Stimulated activated CD8-positive, alpha-beta memory T cell treated with anti-CD3 and anti-CD28 coated beads, Interleukin-7, amount 100 ng/mL, for 48 hours (primary cell): Measurements from ENCODE around the gene FAM124A.

Source experiments
- DNase-seq, 2 donors: peaks; one replicate each; pipeline ENCODE4 v3.0.0-alpha.2; 2020; ENCODE audit warnings: low read depth in 1 of 2; ENCODE audit errors: extremely low read depth in 1 of 2

Gene FAM124A

GRCh38 chr13:51222037-51222685 lies at the start of gene FAM124A:
TSS of gene FAM124A (plus strand) at chr13:51222398. CDS start at chr13:51222502, 104 bp downstream.
- peak in 1 of 2 donors; percentile 21 for DNase-seq

DNA sequence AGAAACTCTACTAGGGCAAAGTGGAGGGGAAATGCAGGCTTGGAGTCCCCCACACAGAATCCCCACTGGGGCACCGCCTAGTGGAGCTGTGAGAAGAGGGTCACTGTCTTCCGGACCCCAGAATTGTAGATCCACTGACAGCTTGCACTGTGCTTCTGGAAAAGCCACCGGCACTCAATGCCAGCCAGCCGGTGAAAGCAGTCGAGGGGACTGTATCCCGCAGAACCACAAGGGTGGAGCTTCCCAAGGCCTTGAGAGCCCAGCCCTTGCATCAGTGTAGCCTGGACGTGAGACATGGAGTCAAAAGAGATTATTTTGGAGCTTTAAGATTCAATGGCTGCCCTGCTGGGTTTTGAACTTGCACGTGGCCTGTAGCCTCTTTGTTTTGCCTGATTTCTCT lies 47.2 kb upstream of the FAM124A start:
- DNase-seq: no peak

GRCh38 chr13:51175639-51176038 lies 46.6 kb upstream of the FAM124A start:
- DNase-seq: no peak

- no peak for DNase-seq
These were observed 45.0 kb upstream of the FAM124A start for GRCh38 chr13:51177188-51177587.

DNA sequence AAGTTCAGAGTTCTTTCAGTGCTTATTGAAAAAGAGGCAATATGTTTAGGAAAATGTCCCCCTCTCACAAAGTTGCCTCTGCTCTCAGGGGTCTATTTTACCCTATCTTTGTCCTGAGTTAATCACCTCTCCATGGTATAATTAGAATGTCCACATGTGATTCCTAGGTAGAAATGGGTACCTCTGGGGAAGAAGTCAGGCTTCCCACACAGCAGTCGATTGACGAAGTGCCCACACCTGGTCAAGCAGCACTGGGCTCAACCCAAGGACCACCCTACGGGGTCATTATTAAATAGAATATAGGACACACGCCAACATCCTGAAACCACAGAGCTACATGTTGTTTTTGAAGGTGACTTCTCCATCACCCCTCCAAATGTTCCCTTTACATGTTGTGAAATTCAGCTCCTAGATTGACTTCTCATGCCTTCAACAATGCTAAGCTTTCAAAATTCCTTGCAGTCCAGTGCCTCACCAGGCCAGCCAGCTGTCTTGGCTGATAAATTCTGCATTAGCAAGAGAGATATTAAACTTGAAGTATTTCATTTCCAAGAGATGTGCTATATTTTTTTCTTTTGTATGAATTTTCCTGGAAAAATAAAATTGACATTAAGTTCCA lies 43.6 kb upstream of the FAM124A start:
- DNase-seq: no peak

DNA sequence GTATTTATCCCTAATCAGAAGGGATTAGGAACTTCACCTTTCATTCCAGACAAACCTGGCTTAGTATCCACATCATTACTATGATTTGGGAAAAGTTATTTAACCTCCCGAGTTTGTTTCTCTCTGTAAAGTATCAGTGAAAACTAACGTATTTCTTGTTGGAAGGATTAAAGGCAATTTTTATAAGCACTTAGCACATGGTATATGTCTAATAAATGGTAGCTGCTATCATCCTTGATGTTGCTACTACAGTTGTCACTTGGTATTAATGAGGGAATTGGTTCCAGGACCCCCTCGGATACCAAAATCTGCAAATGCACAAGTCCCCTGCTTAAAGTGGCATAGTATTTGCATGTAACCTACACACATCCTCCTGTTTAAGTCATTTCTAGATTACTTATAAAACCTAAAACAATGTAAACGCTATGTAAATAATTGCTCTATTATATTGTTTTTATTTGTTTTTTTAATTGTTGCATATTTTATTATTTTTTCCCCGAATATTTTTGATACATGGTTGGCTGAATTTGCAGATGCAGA lies 42.7 kb upstream of the FAM124A start:
- DNase-seq: no peak

DNA sequence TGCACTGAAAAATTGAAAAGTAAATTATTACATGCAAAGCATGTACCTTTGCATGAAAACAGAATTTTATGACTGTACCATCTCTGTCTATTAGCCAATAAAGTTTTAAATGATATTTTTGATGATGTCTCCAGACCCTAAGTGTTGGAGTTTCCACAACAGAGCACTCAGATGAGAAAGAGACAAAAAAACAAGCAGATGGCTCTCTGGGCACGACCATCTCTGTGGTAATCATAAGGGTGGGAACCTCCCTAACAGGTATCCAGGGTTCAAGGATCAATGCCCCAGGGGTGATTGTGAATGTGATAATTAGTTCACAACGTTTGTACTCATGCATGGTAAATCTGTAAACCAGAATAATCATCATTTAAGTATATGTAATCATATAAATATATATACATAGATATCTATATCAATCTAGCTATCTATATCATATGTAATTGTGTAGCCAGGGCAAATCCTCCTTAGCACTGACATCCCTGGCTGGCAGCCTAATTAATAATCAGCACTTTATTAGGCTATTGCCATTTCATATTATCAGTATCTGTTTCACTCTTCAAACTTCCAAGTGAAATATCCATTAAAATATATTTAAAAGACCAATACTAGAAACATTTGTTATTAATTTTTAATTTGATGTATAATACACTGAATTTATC lies 41.2 kb upstream of the FAM124A start:
- DNase-seq: no peak

- no peak for DNase-seq
These were observed 40.3 kb upstream of the FAM124A start for GRCh38 chr13:51181786-51182383.

DNA sequence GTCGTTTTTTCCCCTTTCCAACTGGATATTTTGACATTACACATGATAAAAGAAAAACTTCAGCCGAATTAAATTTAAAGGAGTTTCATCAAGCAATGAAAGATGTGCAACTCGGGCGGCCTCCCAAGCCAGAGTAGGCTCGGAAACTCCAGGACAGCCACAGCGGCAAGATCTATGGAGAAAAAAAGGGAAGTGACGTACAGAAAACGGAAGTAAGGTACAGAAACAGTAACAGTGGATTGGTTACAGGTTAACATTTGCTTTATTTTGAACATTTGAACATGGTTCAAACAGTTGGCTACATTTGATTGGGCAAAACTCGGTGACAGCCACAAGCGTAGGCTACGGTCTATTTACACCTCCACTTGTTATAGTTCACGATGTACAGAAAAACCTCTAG lies 30.5 kb upstream of the FAM124A start:
- no peak for DNase-seq

DNA sequence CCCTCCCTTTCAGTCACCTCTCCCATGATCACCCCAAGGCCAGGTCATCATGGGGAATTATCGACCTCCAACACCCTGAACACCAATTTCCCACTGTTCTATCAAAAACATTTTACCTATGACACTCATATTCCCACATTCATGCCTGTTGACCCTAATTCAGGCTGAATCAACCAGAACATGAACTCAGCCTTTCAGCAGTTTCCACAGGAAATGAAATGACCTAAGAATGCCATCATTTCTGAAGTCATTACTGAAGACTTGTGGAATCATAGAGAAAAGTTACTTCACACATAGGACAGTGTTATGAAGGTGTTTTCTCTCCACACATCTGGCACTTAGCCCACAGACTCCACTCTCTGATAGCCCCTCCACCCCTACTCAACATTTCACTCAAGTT lies 29.9 kb upstream of the FAM124A start:
- no peak for DNase-seq

GRCh38 chr13:51193387-51193786 lies 28.8 kb upstream of the FAM124A start:
- DNase-seq: no peak

- DNase-seq: no peak
These were observed 27.3 kb upstream of the FAM124A start for GRCh38 chr13:51194942-51195341.

DNA sequence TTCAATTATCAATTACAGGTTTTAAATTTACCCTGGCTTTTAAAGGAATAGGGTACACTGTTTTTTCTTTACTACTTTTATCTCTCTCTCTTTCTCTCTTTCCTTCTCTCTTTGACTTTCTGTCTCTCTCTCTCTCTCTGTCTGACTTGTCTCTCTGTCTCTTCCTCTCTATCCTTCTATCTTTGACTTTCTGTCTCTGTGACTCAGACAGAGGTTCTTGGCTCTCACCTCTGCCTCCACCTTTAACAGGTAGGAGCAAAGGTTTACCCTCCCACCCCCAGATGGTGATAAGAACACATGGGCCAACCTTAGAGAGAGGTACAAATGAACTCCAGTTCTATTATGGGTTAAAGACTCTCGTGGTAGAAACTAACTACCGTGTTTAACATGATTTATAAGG lies 20.3 kb upstream of the FAM124A start:
- DNase-seq: no peak

DNA sequence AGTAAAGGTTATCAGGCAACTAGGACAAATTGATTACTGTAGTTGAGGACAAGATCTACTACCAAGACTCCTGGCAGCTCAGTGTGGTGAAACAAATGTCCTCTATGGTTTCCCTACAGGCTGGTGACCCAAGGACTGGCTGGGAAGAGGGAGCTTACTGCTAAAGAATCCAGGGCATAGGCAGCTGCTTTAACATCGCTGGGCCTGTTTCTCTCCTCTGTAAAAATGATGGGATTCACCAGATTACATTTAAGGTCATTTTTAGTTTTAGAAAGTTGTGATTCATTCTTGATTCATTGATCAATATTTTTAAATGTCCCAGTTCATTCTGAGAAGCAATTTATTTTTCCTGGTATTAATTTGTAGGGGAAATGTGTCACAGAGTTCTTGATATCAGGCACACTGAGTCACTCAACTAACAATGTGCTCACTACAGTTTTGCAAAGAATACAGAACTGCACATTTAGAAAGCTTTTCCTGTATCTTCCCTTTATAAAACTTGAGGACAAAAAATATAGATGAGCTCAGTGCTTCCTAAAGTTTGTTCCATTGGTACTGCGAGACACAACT lies 19.6 kb upstream of the FAM124A start:
- DNase-seq: no peak

DNA sequence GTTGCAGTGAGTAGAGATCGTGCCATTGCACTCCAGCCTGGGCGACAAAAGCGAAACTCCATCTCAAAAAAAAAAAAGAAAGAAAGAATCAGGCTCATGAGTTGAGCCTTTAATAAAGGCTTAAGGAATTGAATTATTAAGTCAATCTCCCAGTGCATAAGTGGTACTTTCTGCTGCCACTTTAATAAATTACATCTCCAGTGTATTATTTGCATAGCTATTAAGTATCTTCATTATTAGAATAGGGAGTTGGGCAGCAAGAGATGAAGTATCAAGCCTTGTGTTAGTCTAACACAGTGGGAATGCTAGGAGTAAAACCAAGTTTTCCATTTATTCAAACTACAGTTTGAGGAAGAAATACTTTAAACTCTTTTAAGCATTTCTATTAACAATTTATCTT lies 15.6 kb upstream of the FAM124A start:
- no peak for DNase-seq

GRCh38 chr13:51207881-51208280 lies 14.3 kb upstream of the FAM124A start:
- DNase-seq: no peak

DNA sequence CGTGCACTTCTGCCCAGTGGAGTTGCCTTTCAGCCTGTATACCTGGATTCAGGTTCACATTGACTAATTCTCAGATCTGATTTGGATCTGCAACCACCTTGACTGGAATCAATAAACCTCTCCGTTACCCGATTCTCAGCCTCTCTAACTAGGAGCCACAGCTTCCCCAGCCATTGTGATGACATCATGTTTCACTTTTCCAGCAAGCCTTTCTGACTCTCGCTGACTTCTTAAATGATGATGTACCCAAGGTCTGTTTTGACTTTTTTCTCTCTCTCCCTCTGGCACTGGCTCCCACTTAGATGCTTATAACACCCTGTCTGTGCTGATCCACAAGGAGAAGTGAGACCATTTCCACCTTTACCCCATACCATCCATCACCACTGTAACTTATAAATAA lies 13.5 kb upstream of the FAM124A start:
- no peak for DNase-seq

DNA sequence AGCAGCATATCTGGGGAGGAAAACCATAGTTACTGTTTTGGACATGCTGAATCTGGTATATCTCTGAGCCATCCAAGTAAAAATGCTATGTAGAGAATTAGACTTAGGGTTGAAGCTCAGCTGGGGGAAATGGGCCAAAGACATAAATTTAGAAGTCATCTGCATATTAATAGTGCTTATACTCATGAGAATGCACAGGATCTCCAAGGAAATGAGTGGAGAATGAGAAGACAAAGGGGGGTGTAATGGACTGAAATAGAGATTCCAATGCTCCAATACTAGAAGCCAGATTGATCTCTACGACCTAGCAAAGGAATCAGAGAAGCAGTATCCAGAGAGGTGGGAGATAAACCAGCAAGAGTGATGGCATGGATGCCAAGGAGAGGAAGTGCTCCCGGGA lies 10.3 kb upstream of the FAM124A start:
- no peak for DNase-seq

GRCh38 chr13:51212758-51213157 lies 9.4 kb upstream of the FAM124A start:
- DNase-seq: no peak

DNA sequence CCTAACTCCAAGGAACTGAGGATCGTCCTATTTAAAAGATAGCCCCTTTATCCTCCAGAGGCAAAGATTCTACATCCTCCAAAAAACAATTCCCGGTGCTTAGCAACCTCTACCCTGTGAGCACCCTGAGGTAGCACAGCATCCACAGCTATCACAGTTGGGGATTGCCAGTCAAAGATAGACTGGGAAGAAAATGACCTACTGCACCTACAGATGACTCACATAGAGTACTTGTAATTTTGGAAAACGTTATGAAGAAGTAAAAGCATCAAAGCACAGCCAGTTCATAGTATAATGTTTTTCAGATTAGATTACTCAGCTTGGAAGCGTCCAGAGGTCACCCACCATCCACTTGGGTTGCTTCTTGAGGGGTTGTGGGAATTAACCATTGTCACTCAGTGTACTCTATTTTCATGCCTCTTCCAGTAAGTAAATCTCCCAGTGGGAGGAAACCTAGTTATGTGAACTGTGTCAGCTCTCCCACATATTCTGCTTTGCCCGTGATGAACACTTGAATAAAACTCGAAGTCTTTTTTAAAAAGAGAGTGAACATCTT lies 8.9 kb upstream of the FAM124A start:
- no peak for DNase-seq

DNA sequence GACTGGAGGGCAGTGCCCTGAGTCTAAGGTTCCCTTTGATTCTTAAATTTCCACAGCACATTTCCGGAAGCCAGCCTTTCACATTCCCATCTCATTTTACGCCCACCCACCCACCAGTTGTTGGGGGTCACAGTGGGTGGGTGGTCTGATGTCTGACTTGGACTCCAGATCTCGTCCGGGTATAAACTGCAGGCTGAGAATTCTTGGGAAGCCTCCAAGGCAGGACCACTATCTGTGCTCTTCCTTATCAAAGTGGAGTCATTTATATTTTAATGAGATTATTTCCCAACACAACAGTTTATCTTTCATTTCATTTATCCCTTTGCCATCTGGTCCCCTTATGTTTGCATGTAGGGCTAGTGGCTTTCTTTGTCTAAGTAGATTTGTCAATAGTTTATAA lies 3.6 kb upstream of the FAM124A start:
- no peak for DNase-seq
